Measurements from ENCODE around the gene CHRM1. TPM values are rescaled to one million over a fixed set of nuclear protein-coding genes. Genes with fewer than 3 reads are reported as not detected.

The CHRM1 gene
- total RNA-seq, 2 experiments from 2014 or later: not detected

GRCh38 chr11:62908468-62909072, 12.6 kb downstream of the CHRM1 start:
- Mint-ChIP-seq H3K4me1 (peaks cover 16% of the 10 kb centered on the region), H3K36me3 (no peaks in the 10 kb centered on the region), H3K27ac (no peak overlapping the region), H3K9me3 (ENCODE audit: low read depth) (no peaks in the 10 kb centered on the region), H3K4me3 (no peak overlapping the region), H3K27me3 (peaks cover 26% of the 10 kb centered on the region)
- DNase-seq (no peak), ATAC-seq (no peak)
- CTCF ChIA-PET: interaction anchor here (2.0 to 9.9 kb wide), 3 partner anchors 14 to 119 kb away, joined by 4 to 284 read pairs (median 45); no protein-coding TSS in a partner anchor

GRCh38 chr11:62905927-62906531, 15.1 kb downstream of the CHRM1 start:
- ATAC-seq (peak; percentile 74), DNase-seq (peak; percentile 86)
- Mint-ChIP-seq H3K36me3 (no peaks in the 10 kb centered on the region), H3K27ac (no peak overlapping the region), H3K9me3 (ENCODE audit: low read depth) (no peaks in the 10 kb centered on the region), H3K4me1 (peaks cover 28% of the 10 kb centered on the region), H3K4me3 (no peak overlapping the region), H3K27me3 (peaks cover 32% of the 10 kb centered on the region)
- CTCF ChIA-PET: interaction anchor here (0.6 to 9.9 kb wide), 33 partner anchors 9 to 127 kb away, joined by 3 to 284 read pairs (median 5); partner anchors contain the start of genes CHRM1 and SLC3A2

GRCh38 chr11:62905296-62905695, 15.9 kb downstream of the CHRM1 start:
- H3K36me3 Mint-ChIP-seq: no peaks in the 10 kb centered on the region
- H3K4me3 Mint-ChIP-seq: no peak overlapping the region
- DNase-seq: no peak
- peaks cover 38% of the 10 kb centered on the region for H3K27me3 Mint-ChIP-seq
- H3K4me1 Mint-ChIP-seq: peaks cover 28% of the 10 kb centered on the region
- no peak for ATAC-seq
- peak overlapping the region; percentile 65 for H3K27ac Mint-ChIP-seq
- no peaks in the 10 kb centered on the region for H3K9me3 Mint-ChIP-seq (ENCODE audit: low read depth)
- CTCF ChIA-PET: interaction anchor here (0.6 to 9.9 kb wide), 32 partner anchors 9 to 128 kb away, joined by 3 to 284 read pairs (median 5); partner anchors contain the start of genes CHRM1 and SLC3A2

GRCh38 chr11:62902932-62903331, 18.2 kb downstream of the CHRM1 start:
- Mint-ChIP-seq H3K27me3 (peaks cover 44% of the 10 kb centered on the region), H3K4me3 (no peak overlapping the region), H3K36me3 (no peaks in the 10 kb centered on the region), H3K4me1 (peaks cover 28% of the 10 kb centered on the region), H3K9me3 (ENCODE audit: low read depth) (no peaks in the 10 kb centered on the region), H3K27ac (no peak overlapping the region)
- DNase-seq (no peak), ATAC-seq (peak; percentile 13)
- CTCF ChIA-PET: interaction anchor here (0.6 to 9.9 kb wide), 5 partner anchors 9 to 118 kb away, joined by 3 to 284 read pairs (median 3); partner anchors contain the start of gene CHRM1

GRCh38 chr11:62898027-62898426, 23.1 kb downstream of the CHRM1 start:
- Mint-ChIP-seq H3K27me3 (peaks cover 30% of the 10 kb centered on the region), H3K9me3 (ENCODE audit: low read depth) (no peaks in the 10 kb centered on the region), H3K27ac (no peak overlapping the region), H3K4me3 (no peak overlapping the region), H3K36me3 (no peaks in the 10 kb centered on the region), H3K4me1 (peaks cover 16% of the 10 kb centered on the region)
- CTCF ChIA-PET: interaction anchor here (0.7 kb wide), 2 partner anchors 126 to 1399 kb away, joined by 3 read pairs; no protein-coding TSS in a partner anchor
- DNase-seq (no peak), ATAC-seq (no peak)

- Mint-ChIP-seq H3K4me1 (peaks cover 9% of the 10 kb centered on the region), H3K27ac (no peak overlapping the region), H3K27me3 (peaks cover 27% of the 10 kb centered on the region), H3K9me3 (ENCODE audit: low read depth) (no peaks in the 10 kb centered on the region), H3K36me3 (no peaks in the 10 kb centered on the region), H3K4me3 (no peak overlapping the region)
- CTCF ChIA-PET: interaction anchor here (2.2 kb wide), 1 partner anchor 9 kb away, joined by 11 read pairs; no protein-coding TSS in a partner anchor
- ATAC-seq: no peak
- no peak for DNase-seq
Observed at GRCh38 chr11:62897311-62897710, 23.9 kb downstream of the CHRM1 start.

- H3K4me1 Mint-ChIP-seq: peaks cover 4% of the 10 kb centered on the region
- H3K4me3 Mint-ChIP-seq: no peak overlapping the region
- no peaks in the 10 kb centered on the region for H3K36me3 Mint-ChIP-seq
- ATAC-seq (no peak), DNase-seq (no peak)
- no peak overlapping the region for H3K27ac Mint-ChIP-seq
- H3K9me3 Mint-ChIP-seq (ENCODE audit: low read depth): no peaks in the 10 kb centered on the region
- CTCF ChIA-PET: interaction anchor here (2.2 kb wide), 1 partner anchor 10 kb away, joined by 11 read pairs; no protein-coding TSS in a partner anchor
- H3K27me3 Mint-ChIP-seq: peaks cover 24% of the 10 kb centered on the region
Observed at GRCh38 chr11:62896049-62896448, 25.1 kb downstream of the CHRM1 start.

- Mint-ChIP-seq H3K4me3 (no peak overlapping the region), H3K27ac (no peak overlapping the region), H3K4me1 (peaks cover 4% of the 10 kb centered on the region), H3K27me3 (peaks cover 20% of the 10 kb centered on the region), H3K36me3 (no peaks in the 10 kb centered on the region), H3K9me3 (ENCODE audit: low read depth) (no peaks in the 10 kb centered on the region)
- CTCF ChIA-PET: interaction anchor here (2.0 to 3.4 kb wide), 3 partner anchors 11 kb away, joined by 7 to 25 read pairs (median 11); no protein-coding TSS in a partner anchor
- DNase-seq (no peak), ATAC-seq (no peak)
Observed at GRCh38 chr11:62895501-62895900, 25.7 kb downstream of the CHRM1 start.

GRCh38 chr11:62892077-62892922, 28.9 kb downstream of the CHRM1 start:
- Mint-ChIP-seq H3K27ac (no peak overlapping the region), H3K4me1 (peaks cover 6% of the 10 kb centered on the region)
- ATAC-seq: peak; percentile 27

GRCh38 chr11:62889484-62890437, 31.4 kb downstream of the CHRM1 start:
- CTCF ChIA-PET: interaction anchor here (1.3 kb wide), 1 partner anchor 16 kb away, joined by 5 read pairs; no protein-coding TSS in a partner anchor
- H3K4me3 Mint-ChIP-seq: no peak overlapping the region
- no peak overlapping the region for H3K27ac Mint-ChIP-seq
- H3K4me1 Mint-ChIP-seq: peaks cover 21% of the 10 kb centered on the region
- ATAC-seq (no peak), DNase-seq (no peak)
- peaks cover 42% of the 10 kb centered on the region for H3K36me3 Mint-ChIP-seq
- H3K27me3 Mint-ChIP-seq: no peaks in the 10 kb centered on the region
- H3K9me3 Mint-ChIP-seq (ENCODE audit: low read depth): no peaks in the 10 kb centered on the region

More at GRCh38 chr11:62892077-62892922, 28.9 kb downstream of the CHRM1 start:
- Mint-ChIP-seq H3K4me3 (no peak overlapping the region), H3K9me3 (ENCODE audit: low read depth) (no peaks in the 10 kb centered on the region), H3K36me3 (peaks cover 19% of the 10 kb centered on the region), H3K27me3 (peaks cover 5% of the 10 kb centered on the region)
- DNase-seq: no peak
- CTCF ChIA-PET: interaction anchor here (0.6 to 3.4 kb wide), 3 partner anchors 10 to 432 kb away, joined by 3 to 25 read pairs (median 4); no protein-coding TSS in a partner anchor

GRCh38 chr11:62889126-62889483, 32.1 kb downstream of the CHRM1 start:
- Mint-ChIP-seq H3K27me3 (no peaks in the 10 kb centered on the region), H3K27ac (no peak overlapping the region), H3K4me1 (peaks cover 26% of the 10 kb centered on the region), H3K36me3 (peaks cover 47% of the 10 kb centered on the region), H3K4me3 (no peak overlapping the region), H3K9me3 (ENCODE audit: low read depth) (no peaks in the 10 kb centered on the region)
- DNase-seq: no peak
- CTCF ChIA-PET: interaction anchor here (1.3 kb wide), 1 partner anchor 17 kb away, joined by 5 read pairs; no protein-coding TSS in a partner anchor
- no peak for ATAC-seq

- DNase-seq (no peak), ATAC-seq (no peak)
- no peaks in the 10 kb centered on the region for H3K27me3 Mint-ChIP-seq
- peaks cover 33% of the 10 kb centered on the region for H3K4me1 Mint-ChIP-seq
- CTCF ChIA-PET: no interaction called here
- H3K27ac Mint-ChIP-seq: no peak overlapping the region
- no peak overlapping the region for H3K4me3 Mint-ChIP-seq
- H3K36me3 Mint-ChIP-seq: peaks cover 54% of the 10 kb centered on the region
- no peaks in the 10 kb centered on the region for H3K9me3 Mint-ChIP-seq (ENCODE audit: low read depth)
Observed at GRCh38 chr11:62888406-62888805, 32.8 kb downstream of the CHRM1 start.
